ENCODE data around the gene ATP9B. TPM values are rescaled to one million over a fixed set of nuclear protein-coding genes. Genes with fewer than 3 reads are reported as not detected.

ATP9B gene
- total RNA-seq, 1 donor from 2014 or later: 37.3 TPM

GRCh38 chr18:79092874-79093273 is 23.7 kb downstream of the ATP9B start:
- no peak for DNase-seq (ENCODE audit: low spot score)
- Mint-ChIP-seq H3K4me3 (ENCODE audit: unreplicated experiment) (no peak overlapping the region), H3K9me3 (ENCODE audit: unreplicated experiment) (no peaks in the 10 kb centered on the region), H3K27ac (ENCODE audit: unreplicated experiment) (no peak overlapping the region), H3K4me1 (ENCODE audit: unreplicated experiment) (peaks cover 35% of the 10 kb centered on the region), H3K36me3 (ENCODE audit: low read depth, unreplicated experiment) (peaks cover 4% of the 10 kb centered on the region), H3K27me3 (ENCODE audit: unreplicated experiment) (peaks cover 1% of the 10 kb centered on the region)
- no peak for TF ChIP-seq CTCF (IDR thresholded peaks at IDR 0.05; ENCODE audit: unreplicated experiment)

- H3K36me3 Mint-ChIP-seq (ENCODE audit: low read depth, unreplicated experiment): peaks cover 4% of the 10 kb centered on the region
- no peak overlapping the region for H3K4me3 Mint-ChIP-seq (ENCODE audit: unreplicated experiment)
- H3K4me1 Mint-ChIP-seq (ENCODE audit: unreplicated experiment): peaks cover 35% of the 10 kb centered on the region
- TF ChIP-seq CTCF (IDR thresholded peaks at IDR 0.05; ENCODE audit: unreplicated experiment): no peak
- no peak for DNase-seq (ENCODE audit: low spot score)
- no peaks in the 10 kb centered on the region for H3K9me3 Mint-ChIP-seq (ENCODE audit: unreplicated experiment)
- H3K27ac Mint-ChIP-seq (ENCODE audit: unreplicated experiment): peak overlapping the region; percentile 90
- peaks cover 1% of the 10 kb centered on the region for H3K27me3 Mint-ChIP-seq (ENCODE audit: unreplicated experiment)
Observed at GRCh38 chr18:79093986-79094385, 24.8 kb downstream of the ATP9B start.

- Mint-ChIP-seq H3K27me3 (ENCODE audit: unreplicated experiment) (no peaks in the 10 kb centered on the region), H3K9me3 (ENCODE audit: unreplicated experiment) (no peaks in the 10 kb centered on the region), H3K27ac (ENCODE audit: unreplicated experiment) (peak overlapping the region; percentile 4), H3K4me3 (ENCODE audit: unreplicated experiment) (no peak overlapping the region), H3K4me1 (ENCODE audit: unreplicated experiment) (peaks cover 35% of the 10 kb centered on the region), H3K36me3 (ENCODE audit: low read depth, unreplicated experiment) (peaks cover 4% of the 10 kb centered on the region)
- no peak for TF ChIP-seq CTCF (IDR thresholded peaks at IDR 0.05; ENCODE audit: unreplicated experiment)
- no peak for DNase-seq (ENCODE audit: low spot score)
Observed at GRCh38 chr18:79095216-79095615, 26.0 kb downstream of the ATP9B start.

GRCh38 chr18:79100944-79101343 is 31.8 kb downstream of the ATP9B start:
- Mint-ChIP-seq H3K27ac (ENCODE audit: unreplicated experiment) (no peak overlapping the region), H3K4me1 (ENCODE audit: unreplicated experiment) (peaks cover 7% of the 10 kb centered on the region), H3K4me3 (ENCODE audit: unreplicated experiment) (no peak overlapping the region), H3K9me3 (ENCODE audit: unreplicated experiment) (peaks cover 5% of the 10 kb centered on the region), H3K27me3 (ENCODE audit: unreplicated experiment) (peaks cover 2% of the 10 kb centered on the region), H3K36me3 (ENCODE audit: low read depth, unreplicated experiment) (peaks cover 7% of the 10 kb centered on the region)
- no peak for DNase-seq (ENCODE audit: low spot score)
- TF ChIP-seq CTCF (IDR thresholded peaks at IDR 0.05; ENCODE audit: unreplicated experiment): no peak

GRCh38 chr18:79102886-79103285 is 33.7 kb downstream of the ATP9B start:
- DNase-seq (ENCODE audit: low spot score): no peak
- no peak overlapping the region for H3K27ac Mint-ChIP-seq (ENCODE audit: unreplicated experiment)
- no peak for TF ChIP-seq CTCF (IDR thresholded peaks at IDR 0.05; ENCODE audit: unreplicated experiment)
- peaks cover 7% of the 10 kb centered on the region for H3K4me1 Mint-ChIP-seq (ENCODE audit: unreplicated experiment)
- H3K27me3 Mint-ChIP-seq (ENCODE audit: unreplicated experiment): peaks cover 2% of the 10 kb centered on the region
- no peak overlapping the region for H3K4me3 Mint-ChIP-seq (ENCODE audit: unreplicated experiment)
- peaks cover 11% of the 10 kb centered on the region for H3K36me3 Mint-ChIP-seq (ENCODE audit: low read depth, unreplicated experiment)
- peaks cover 5% of the 10 kb centered on the region for H3K9me3 Mint-ChIP-seq (ENCODE audit: unreplicated experiment)

All from endothelial cell (in vitro differentiated cells).